ENCODE measurements around the gene MAP4K4.

Gene MAP4K4

GRCh38 chr2:101831351-101831865 lies 133.9 kb downstream of the MAP4K4 start:
- Histone ChIP-seq H3K27me3 (ENCODE audit: control insufficient read depth, insufficient read depth, low read length) (no peaks in the 10 kb centered on the region), H3K9me3 (ENCODE audit: control insufficient read depth, insufficient read depth, low read depth, low read length) (no peaks in the 10 kb centered on the region), H3K4me3 (ENCODE audit: low read depth, low read length) (no peak overlapping the region), H3K4me1 (ENCODE audit: control insufficient read depth, insufficient read depth, low read length) (peaks cover 5% of the 10 kb centered on the region; the same call in 1 of the 2 replicates), H3K9ac (ENCODE audit: low read length) (no peak overlapping the region), H3K36me3 (ENCODE audit: control insufficient read depth, insufficient read depth, low read length) (peaks cover 78% of the 10 kb centered on the region), H3K27ac (ENCODE audit: low read depth, low read length) (no peak overlapping the region)

GRCh38 chr2:101832114-101832513 lies 134.6 kb downstream of the MAP4K4 start:
- Histone ChIP-seq H3K9me3 (ENCODE audit: control insufficient read depth, insufficient read depth, low read depth, low read length) (no peaks in the 10 kb centered on the region), H3K36me3 (ENCODE audit: control insufficient read depth, insufficient read depth, low read length) (peaks cover 76% of the 10 kb centered on the region), H3K27ac (ENCODE audit: low read depth, low read length) (no peak overlapping the region), H3K27me3 (ENCODE audit: control insufficient read depth, insufficient read depth, low read length) (no peaks in the 10 kb centered on the region), H3K9ac (ENCODE audit: low read length) (no peak overlapping the region), H3K4me1 (ENCODE audit: control insufficient read depth, insufficient read depth, low read length) (peaks cover 3% of the 10 kb centered on the region; the same call in 1 of the 2 replicates), H3K4me3 (ENCODE audit: low read depth, low read length) (no peak overlapping the region)

GRCh38 chr2:101833890-101834523 lies 136.5 kb downstream of the MAP4K4 start:
- Histone ChIP-seq H3K27me3 (ENCODE audit: control insufficient read depth, insufficient read depth, low read length) (no peaks in the 10 kb centered on the region), H3K9ac (ENCODE audit: low read length) (no peak overlapping the region), H3K27ac (ENCODE audit: low read depth, low read length) (no peak overlapping the region), H3K4me1 (ENCODE audit: control insufficient read depth, insufficient read depth, low read length) (no peaks in the 10 kb centered on the region), H3K36me3 (ENCODE audit: control insufficient read depth, insufficient read depth, low read length) (peaks cover 79% of the 10 kb centered on the region), H3K4me3 (ENCODE audit: low read depth, low read length) (no peak overlapping the region), H3K9me3 (ENCODE audit: control insufficient read depth, insufficient read depth, low read depth, low read length) (no peaks in the 10 kb centered on the region)

GRCh38 chr2:101837354-101837753 lies 139.8 kb downstream of the MAP4K4 start:
- no peaks in the 10 kb centered on the region for H3K4me1 ChIP-seq (ENCODE audit: control insufficient read depth, insufficient read depth, low read length)
- no peaks in the 10 kb centered on the region for H3K9me3 ChIP-seq (ENCODE audit: control insufficient read depth, insufficient read depth, low read depth, low read length)
- no peak overlapping the region for H3K27ac ChIP-seq (ENCODE audit: low read depth, low read length)
- H3K27me3 ChIP-seq (ENCODE audit: control insufficient read depth, insufficient read depth, low read length), result no peaks in the 10 kb centered on the region
- peaks cover 84% of the 10 kb centered on the region for H3K36me3 ChIP-seq (ENCODE audit: control insufficient read depth, insufficient read depth, low read length)
- no peak overlapping the region for H3K4me3 ChIP-seq (ENCODE audit: low read depth, low read length)
- H3K9ac ChIP-seq (ENCODE audit: low read length), result no peak overlapping the region

- H3K36me3 ChIP-seq (ENCODE audit: control insufficient read depth, insufficient read depth, low read length), result peaks cover 97% of the 10 kb centered on the region
- no peak overlapping the region for H3K4me3 ChIP-seq (ENCODE audit: low read depth, low read length)
- H3K4me1 ChIP-seq (ENCODE audit: control insufficient read depth, insufficient read depth, low read length), result no peaks in the 10 kb centered on the region
- H3K27ac ChIP-seq (ENCODE audit: low read depth, low read length), result no peak overlapping the region
- H3K9ac ChIP-seq (ENCODE audit: low read length), result no peak overlapping the region
- H3K27me3 ChIP-seq (ENCODE audit: control insufficient read depth, insufficient read depth, low read length), result no peaks in the 10 kb centered on the region
- H3K9me3 ChIP-seq (ENCODE audit: control insufficient read depth, insufficient read depth, low read depth, low read length), result no peaks in the 10 kb centered on the region
These were observed 144.3 kb downstream of the MAP4K4 start for GRCh38 chr2:101841679-101842327.

- Histone ChIP-seq H3K4me3 (ENCODE audit: low read depth, low read length) (no peak overlapping the region), H3K27me3 (ENCODE audit: control insufficient read depth, insufficient read depth, low read length) (no peaks in the 10 kb centered on the region), H3K9ac (ENCODE audit: low read length) (no peak overlapping the region), H3K9me3 (ENCODE audit: control insufficient read depth, insufficient read depth, low read depth, low read length) (no peaks in the 10 kb centered on the region), H3K4me1 (ENCODE audit: control insufficient read depth, insufficient read depth, low read length) (no peaks in the 10 kb centered on the region), H3K27ac (ENCODE audit: low read depth, low read length) (no peak overlapping the region), H3K36me3 (ENCODE audit: control insufficient read depth, insufficient read depth, low read length) (peaks cover 96% of the 10 kb centered on the region)
These were observed 145.0 kb downstream of the MAP4K4 start for GRCh38 chr2:101842471-101842870.

GRCh38 chr2:101843048-101843447 lies 145.5 kb downstream of the MAP4K4 start:
- Histone ChIP-seq H3K27ac (ENCODE audit: low read depth, low read length) (no peak overlapping the region), H3K9ac (ENCODE audit: low read length) (no peak overlapping the region), H3K4me1 (ENCODE audit: control insufficient read depth, insufficient read depth, low read length) (no peaks in the 10 kb centered on the region), H3K4me3 (ENCODE audit: low read depth, low read length) (no peak overlapping the region), H3K9me3 (ENCODE audit: control insufficient read depth, insufficient read depth, low read depth, low read length) (no peaks in the 10 kb centered on the region), H3K36me3 (ENCODE audit: control insufficient read depth, insufficient read depth, low read length) (peaks cover 96% of the 10 kb centered on the region), H3K27me3 (ENCODE audit: control insufficient read depth, insufficient read depth, low read length) (no peaks in the 10 kb centered on the region)

- no peak overlapping the region for H3K27ac ChIP-seq (ENCODE audit: low read depth, low read length)
- H3K4me3 ChIP-seq (ENCODE audit: low read depth, low read length), result no peak overlapping the region
- no peaks in the 10 kb centered on the region for H3K27me3 ChIP-seq (ENCODE audit: control insufficient read depth, insufficient read depth, low read length)
- H3K9ac ChIP-seq (ENCODE audit: low read length), result no peak overlapping the region
- H3K9me3 ChIP-seq (ENCODE audit: control insufficient read depth, insufficient read depth, low read depth, low read length), result no peaks in the 10 kb centered on the region
- peaks cover 96% of the 10 kb centered on the region for H3K36me3 ChIP-seq (ENCODE audit: control insufficient read depth, insufficient read depth, low read length)
- no peaks in the 10 kb centered on the region; the same call in 1 of the 2 replicates for H3K4me1 ChIP-seq (ENCODE audit: control insufficient read depth, insufficient read depth, low read length)
These were observed 146.0 kb downstream of the MAP4K4 start for GRCh38 chr2:101843471-101843870.

- H3K27ac ChIP-seq (ENCODE audit: low read depth, low read length), result no peak overlapping the region
- H3K4me1 ChIP-seq (ENCODE audit: control insufficient read depth, insufficient read depth, low read length), result no peaks in the 10 kb centered on the region; the same call in 1 of the 2 replicates
- H3K9ac ChIP-seq (ENCODE audit: low read length), result no peak overlapping the region
- H3K36me3 ChIP-seq (ENCODE audit: control insufficient read depth, insufficient read depth, low read length), result peaks cover 92% of the 10 kb centered on the region
- H3K9me3 ChIP-seq (ENCODE audit: control insufficient read depth, insufficient read depth, low read depth, low read length), result no peaks in the 10 kb centered on the region
- no peak overlapping the region for H3K4me3 ChIP-seq (ENCODE audit: low read depth, low read length)
- H3K27me3 ChIP-seq (ENCODE audit: control insufficient read depth, insufficient read depth, low read length), result no peaks in the 10 kb centered on the region
These were observed 146.6 kb downstream of the MAP4K4 start for GRCh38 chr2:101844055-101844635.

GRCh38 chr2:101846973-101847372 lies 149.5 kb downstream of the MAP4K4 start:
- no peaks in the 10 kb centered on the region for H3K27me3 ChIP-seq (ENCODE audit: control insufficient read depth, insufficient read depth, low read length)
- no peak overlapping the region for H3K4me3 ChIP-seq (ENCODE audit: low read depth, low read length)
- no peak overlapping the region for H3K27ac ChIP-seq (ENCODE audit: low read depth, low read length)
- H3K9me3 ChIP-seq (ENCODE audit: control insufficient read depth, insufficient read depth, low read depth, low read length), result no peaks in the 10 kb centered on the region
- H3K9ac ChIP-seq (ENCODE audit: low read length), result no peak overlapping the region
- no peaks in the 10 kb centered on the region; the same call in 1 of the 2 replicates for H3K4me1 ChIP-seq (ENCODE audit: control insufficient read depth, insufficient read depth, low read length)
- H3K36me3 ChIP-seq (ENCODE audit: control insufficient read depth, insufficient read depth, low read length), result peaks cover 73% of the 10 kb centered on the region

Measured in HUES6 (cell line).